ENCODE measurements around the gene ZWILCH. TPM values are rescaled to one million over a fixed set of nuclear protein-coding genes. Genes with fewer than 3 reads are reported as not detected.
A peak's percentile ranks its signal among the peaks of the same experiment; 100 is the strongest.
"Not testable (repeated sequence)": the region's sequence is repeated elsewhere in the genome, so short reads cannot be mapped to it uniquely, and the experiment has no call there.

The ZWILCH gene
- total and polyA plus RNA-seq, 8 donors: 0.89 to 46.7 (median 5.8) TPM

GRCh38 chr15:66497502-66498455 lies 7.3 kb upstream of the ZWILCH start, which contains the start of gene SNAPC5:
SNAPC5 (minus strand) TSS chr15:66497762; CDS start chr15:66497731, 31 bp downstream.
- Histone ChIP-seq H3K27ac (peak within 1 kb of the TSS; percentile 87 to 92 (median 90)), H3K4me3 (peak within 1 kb of the TSS; percentile 71 to 92 (median 86)), H3K9me3 (no peaks in the 10 kb centered on the region), H3K36me3 (peaks cover 44 to 79% (median 79%) of the 10 kb centered on the region in 4 donors), H3K4me1 (peaks cover 14 to 85% (median 40%) of the 10 kb centered on the region in 4 donors), H3K27me3 (no peaks in the 10 kb centered on the region)
- WGBS, 5 donors: 5 to 7% (median 7%) methylated on average over 32 to 43 of the region's 43 CpGs
- TF ChIP-seq POLR2AphosphoS5 (IDR thresholded peaks at IDR 0.05) (peak; percentile 90 to 99 (median 95)), EP300 (IDR thresholded peaks at IDR 0.05) (no peak), POLR2A (IDR thresholded peaks at IDR 0.05) (peak in 2 of 4 donors; percentile 6 to 25), CTCF (IDR thresholded peaks at IDR 0.05) (peak in 6 of 7 experiments; percentile 62 to 99 (median 97))
- intact Hi-C loops (cut with DNase I; ENCODE audit: low total_unique reads): loop anchor here (5.0 kb wide), 1 partner anchor 110 kb away; the partner anchor contains the start of gene MAP2K1
- DNase-seq: peak; percentile 99

- Histone ChIP-seq H3K36me3 (peaks cover 45 to 75% (median 75%) of the 10 kb centered on the region in 4 donors), H3K9me3 (no peaks in the 10 kb centered on the region), H3K27me3 (no peaks in the 10 kb centered on the region), H3K4me3 (no peak overlapping the region), H3K27ac (peak overlapping the region; percentile 36 to 92 (median 90)), H3K4me1 (peaks cover 23 to 91% (median 50%) of the 10 kb centered on the region in 4 donors)
- DNase-seq: peak in 1 of 2 donors; percentile 57
- TF ChIP-seq POLR2AphosphoS5 (IDR thresholded peaks at IDR 0.05): no peak
- peak in 1 of 7 experiments; percentile 24 for TF ChIP-seq CTCF (IDR thresholded peaks at IDR 0.05)
- WGBS, 5 donors: 28 to 50% (median 45%) methylated on average over 3 of the region's 3 CpGs
- intact Hi-C loops (cut with DNase I; ENCODE audit: low total_unique reads): loop anchor here (5.0 kb wide), 1 partner anchor 111 kb away; the partner anchor contains the start of gene MAP2K1
Observed at GRCh38 chr15:66498501-66499386, 6.4 kb upstream of the ZWILCH start.

- H3K27me3 ChIP-seq; H3K27ac ChIP-seq; H3K9me3 ChIP-seq; H3K4me3 ChIP-seq; intact Hi-C loops (cut with DNase I; ENCODE audit: low total_unique reads); DNase-seq: not testable (repeated sequence)
- Histone ChIP-seq H3K4me1 (peaks cover 24 to 77% (median 51%) of the 10 kb centered on the region in 4 donors), H3K36me3 (peaks cover 45 to 59% (median 59%) of the 10 kb centered on the region in 4 donors)
- 78 to 89% (median 86%) methylated on average over 7 of the region's 7 CpGs for WGBS, 5 donors
Observed at GRCh38 chr15:66500346-66500745, 4.8 kb upstream of the ZWILCH start.

- Histone ChIP-seq H3K36me3 (peaks cover 45 to 55% (median 54%) of the 10 kb centered on the region in 4 donors), H3K4me1 (peaks cover 18 to 69% (median 47%) of the 10 kb centered on the region in 4 donors)
Observed at GRCh38 chr15:66502491-66502890, 2.6 kb upstream of the ZWILCH start.

GRCh38 chr15:66503041-66503648 lies 2.0 kb upstream of the ZWILCH start:
- Histone ChIP-seq H3K4me1 (peaks cover 18 to 64% (median 43%) of the 10 kb centered on the region in 4 donors), H3K36me3 (peaks cover 44 to 52% (median 52%) of the 10 kb centered on the region in 4 donors), H3K27ac (peak overlapping the region in 4 of 5 donors; percentile 91 to 96 (median 94)), H3K4me3 (peak overlapping the region; percentile 63 to 96 (median 75))
- H3K9me3 ChIP-seq; H3K27me3 ChIP-seq; intact Hi-C loops (cut with DNase I; ENCODE audit: low total_unique reads); DNase-seq: not testable (repeated sequence)
- WGBS, 5 donors: 25 to 42% (median 32%) methylated on average over 13 of the region's 13 CpGs

More at GRCh38 chr15:66502491-66502890, 2.6 kb upstream of the ZWILCH start:
- peak overlapping the region in 1 of 5 donors; percentile 13 for H3K27ac ChIP-seq
- DNase-seq: no peak
- WGBS, 5 donors: 52 to 60% (median 59%) methylated on average over 10 of the region's 10 CpGs
- intact Hi-C loops (cut with DNase I; ENCODE audit: low total_unique reads): no loop called here
- peak overlapping the region in 3 of 4 donors; percentile 74 to 96 (median 76) for H3K4me3 ChIP-seq
- TF ChIP-seq EP300 (IDR thresholded peaks at IDR 0.05): no peak
- TF ChIP-seq POLR2AphosphoS5 (IDR thresholded peaks at IDR 0.05): no peak
- TF ChIP-seq POLR2A (IDR thresholded peaks at IDR 0.05): no peak
- no peaks in the 10 kb centered on the region for H3K27me3 ChIP-seq
- H3K9me3 ChIP-seq: no peaks in the 10 kb centered on the region
